Fibroblast of lung (primary cell): ENCODE measurements around the gene CFAP46. TPM values are rescaled to one million over a fixed set of nuclear protein-coding genes. Genes with fewer than 3 reads are reported as not detected.

Experiments used
- DNase-seq, 2 donors: peaks; one replicate each; pipeline versions ENCODE4 v3.0.0 to v3.0.0-alpha.2; 2010; ENCODE audit warnings: low read depth in 2 of 2
- H2AFZ ChIP-seq: 2 replicates; pipeline ENCODE4 v1.5.1; 2012; ENCODE audit warnings: low read length, control low read depth, inconsistent platforms
- H3K27ac ChIP-seq: 2 replicates; pipeline ENCODE4 v1.5.1; 2011; ENCODE audit warnings: low read length, control low read depth; ENCODE audit not compliant: insufficient read depth
- H3K27me3 ChIP-seq: 2 replicates; pipeline ENCODE4 v1.5.1; 2011; ENCODE audit warnings: mild to moderate bottlenecking, low read length; ENCODE audit not compliant: control insufficient read depth, insufficient read depth
- H3K36me3 ChIP-seq: 2 replicates; pipeline ENCODE4 v1.5.1; 2011; ENCODE audit warnings: low read length; ENCODE audit not compliant: control insufficient read depth, insufficient read depth
- H3K4me1 ChIP-seq: 2 replicates; pipeline ENCODE4 v1.5.1; 2011; ENCODE audit warnings: low read length; ENCODE audit not compliant: control insufficient read depth, insufficient read depth; ENCODE audit errors: extremely low read depth
- H3K4me2 ChIP-seq: 2 replicates; pipeline ENCODE4 v1.5.1; 2011; ENCODE audit warnings: low read length, control low read depth; ENCODE audit not compliant: insufficient read depth; ENCODE audit errors: extremely low read depth
- H3K4me3 ChIP-seq, 4 experiments: fragments of 200-600 bp in 1 of 4; sonication (generic) in 1 of 4; replicated peaks in 1 of 4; 2 replicates each; pipeline ENCODE4 v1.5.1; 2011 to 2016; ENCODE audit warnings: low read length in 4 of 4, low read depth in 3 of 4, mild to moderate bottlenecking in 3 of 4, control low read depth in 2 of 4, inconsistent platforms in 1 of 4, mixed read lengths in 1 of 4; ENCODE audit not compliant: insufficient read depth in 1 of 4; ENCODE audit errors: control extremely low read depth in 1 of 4
- H3K79me2 ChIP-seq: 2 replicates; pipeline ENCODE4 v1.5.1; 2012; ENCODE audit warnings: mild to moderate bottlenecking, low read length, inconsistent platforms; ENCODE audit not compliant: control insufficient read depth, insufficient read depth
- H3K9ac ChIP-seq: 2 replicates; pipeline ENCODE4 v1.5.1; 2011; ENCODE audit warnings: mild to moderate bottlenecking, low read length, control low read depth; ENCODE audit not compliant: insufficient read depth
- H3K9me3 ChIP-seq: 2 replicates; pipeline ENCODE4 v1.5.1; 2012; ENCODE audit warnings: low read depth, low read length; ENCODE audit not compliant: control insufficient read depth, insufficient read depth
- H4K20me1 ChIP-seq: 2 replicates; pipeline ENCODE4 v1.5.1; 2011; ENCODE audit warnings: low read length; ENCODE audit not compliant: control insufficient read depth, insufficient read depth; ENCODE audit errors: extremely low read depth
- EZH2 ChIP-seq: IDR thresholded peaks from 2 replicates; pipeline ENCODE4 v1.5.1; 2012; ENCODE audit warnings: low read length, control low read depth, mild to moderate bottlenecking; ENCODE audit errors: missing control alignments
- polyA plus RNA-seq, 2 donors: library from polyadenylated mRNA; depleted of rRNA in 1 of 2; stranded (reverse) in 1 of 2; unstranded in 1 of 2; fragments of >200 nt; gene quantifications; 2 replicates each; pipeline ENCODE4 v1.2.1, GENCODE V29; 2011 to 2012; ENCODE audit warnings: missing spikeins in 1 of 2
- total RNA-seq: library from RNA; depleted of rRNA; stranded (reverse); fragments of >200 nt; gene quantifications from 2 replicates; pipeline ENCODE4 v1.2.1, GENCODE V29; 2014
- TF ChIP-seq, protein P1 (sequence below), 2 donors: IDR thresholded peaks in 1 of 2; conservative IDR thresholded peaks in 1 of 2; 1 replicate in 1 of 2; 2 replicates in 1 of 2; pipeline ENCODE4 v1.5.1; 2011 to 2012; ENCODE audit warnings: low read length in 2 of 2, control low read depth in 1 of 2, inconsistent platforms in 1 of 2, low read depth in 1 of 2, mild to moderate bottlenecking in 1 of 2

CFAP46 gene
- total and polyA plus RNA-seq, 2 donors (not counting 1 experiment from before 2014, with no cell fraction given) = 0.25 to 0.66 TPM

DNA sequence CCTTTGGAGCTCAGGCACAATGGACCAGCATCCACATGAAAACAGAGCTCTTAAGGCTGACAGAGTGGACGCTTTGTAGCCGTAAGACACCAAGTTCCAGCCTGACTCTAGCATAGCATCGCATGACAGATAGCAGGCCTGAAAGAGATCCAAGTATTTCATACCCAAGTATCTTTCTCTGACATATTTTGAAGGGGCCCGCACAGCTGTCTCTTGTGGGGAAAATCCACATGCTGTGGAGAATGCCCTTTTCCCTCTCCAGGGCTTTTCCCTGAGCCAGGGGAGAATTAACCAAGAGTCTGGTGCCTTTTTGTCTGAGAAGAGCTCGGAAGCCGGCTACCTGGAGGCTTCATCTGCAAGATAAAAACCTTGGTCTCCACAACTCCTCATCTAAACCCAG is 51.0 kb downstream of the CFAP46 start:
- no peak overlapping the region for H3K27ac ChIP-seq
- H3K4me3 ChIP-seq = no peak overlapping the region
- H3K36me3 ChIP-seq = no peaks in the 10 kb centered on the region
- H4K20me1 ChIP-seq = peaks cover 1% of the 10 kb centered on the region
- no peak overlapping the region for H2AFZ ChIP-seq
- no peaks in the 10 kb centered on the region for H3K27me3 ChIP-seq
- no peak for DNase-seq
- TF ChIP-seq EZH2 = no peak
- TF ChIP-seq, protein P1, sequence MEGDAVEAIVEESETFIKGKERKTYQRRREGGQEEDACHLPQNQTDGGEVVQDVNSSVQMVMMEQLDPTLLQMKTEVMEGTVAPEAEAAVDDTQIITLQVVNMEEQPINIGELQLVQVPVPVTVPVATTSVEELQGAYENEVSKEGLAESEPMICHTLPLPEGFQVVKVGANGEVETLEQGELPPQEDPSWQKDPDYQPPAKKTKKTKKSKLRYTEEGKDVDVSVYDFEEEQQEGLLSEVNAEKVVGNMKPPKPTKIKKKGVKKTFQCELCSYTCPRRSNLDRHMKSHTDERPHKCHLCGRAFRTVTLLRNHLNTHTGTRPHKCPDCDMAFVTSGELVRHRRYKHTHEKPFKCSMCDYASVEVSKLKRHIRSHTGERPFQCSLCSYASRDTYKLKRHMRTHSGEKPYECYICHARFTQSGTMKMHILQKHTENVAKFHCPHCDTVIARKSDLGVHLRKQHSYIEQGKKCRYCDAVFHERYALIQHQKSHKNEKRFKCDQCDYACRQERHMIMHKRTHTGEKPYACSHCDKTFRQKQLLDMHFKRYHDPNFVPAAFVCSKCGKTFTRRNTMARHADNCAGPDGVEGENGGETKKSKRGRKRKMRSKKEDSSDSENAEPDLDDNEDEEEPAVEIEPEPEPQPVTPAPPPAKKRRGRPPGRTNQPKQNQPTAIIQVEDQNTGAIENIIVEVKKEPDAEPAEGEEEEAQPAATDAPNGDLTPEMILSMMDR (conservative IDR thresholded peaks at IDR 0.05 in 1 of 2, IDR thresholded peaks at IDR 0.05 in 1 of 2; ENCODE audit: low read depth in 1 of 2, low read length in 2 of 2) = no peak
- no peak overlapping the region for H3K4me2 ChIP-seq
- no peak overlapping the region for H3K9ac ChIP-seq
- H3K79me2 ChIP-seq = no peaks in the 10 kb centered on the region
- H3K9me3 ChIP-seq = no peaks in the 10 kb centered on the region
- H3K4me1 ChIP-seq = no peaks in the 10 kb centered on the region

DNA sequence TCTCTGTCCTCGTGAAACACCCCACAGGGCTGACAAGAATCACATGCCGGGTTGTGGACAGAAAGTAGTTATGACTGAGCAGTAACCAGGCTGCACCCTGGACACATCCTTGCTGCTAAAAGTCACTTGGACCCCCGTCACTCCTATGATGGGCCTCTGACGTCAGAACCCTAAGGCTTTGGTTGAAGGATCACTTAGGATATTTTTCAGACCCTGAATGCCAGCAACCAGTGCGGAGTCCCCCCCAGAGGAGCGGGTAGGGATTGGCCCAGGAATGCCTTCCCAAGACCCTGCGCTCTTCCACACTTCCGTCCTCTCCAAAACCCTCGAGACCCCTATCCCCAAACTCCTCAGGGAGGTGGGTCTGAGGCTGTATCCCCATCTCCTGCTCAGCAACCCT is 52.1 kb downstream of the CFAP46 start:
- H3K27me3 ChIP-seq = no peaks in the 10 kb centered on the region

DNA sequence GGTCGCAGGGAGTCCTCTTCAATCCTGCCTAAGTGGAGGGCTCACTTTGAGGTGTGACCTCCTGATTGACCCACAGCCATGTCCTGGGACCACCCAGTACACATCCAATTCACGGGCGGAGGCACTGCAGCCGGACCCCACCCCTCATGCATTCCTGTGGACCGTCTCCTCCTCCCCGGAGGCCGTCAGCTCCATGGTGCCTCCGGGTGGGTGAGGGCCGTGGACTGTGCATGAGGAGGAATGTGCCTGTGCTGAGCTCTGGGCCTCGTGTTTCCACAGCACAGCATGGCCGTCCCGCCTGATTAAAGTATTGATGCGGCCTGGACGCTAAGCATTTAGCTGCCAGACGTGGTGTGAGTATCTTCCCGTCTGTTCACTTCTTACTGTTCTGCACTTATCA is 52.8 kb downstream of the CFAP46 start:
- TF ChIP-seq EZH2 = no peak
- TF ChIP-seq, protein P1 (conservative IDR thresholded peaks at IDR 0.05 in 1 of 2, IDR thresholded peaks at IDR 0.05 in 1 of 2; ENCODE audit: low read depth in 1 of 2, low read length in 2 of 2) = no peak
- H3K4me1 ChIP-seq = no peaks in the 10 kb centered on the region
- no peak overlapping the region for H3K27ac ChIP-seq
- no peak overlapping the region for H3K4me2 ChIP-seq
- no peaks in the 10 kb centered on the region for H3K27me3 ChIP-seq
- no peaks in the 10 kb centered on the region for H3K9me3 ChIP-seq
- H3K9ac ChIP-seq = no peak overlapping the region
- no peaks in the 10 kb centered on the region for H3K36me3 ChIP-seq
- peaks cover 1% of the 10 kb centered on the region for H4K20me1 ChIP-seq
- no peaks in the 10 kb centered on the region for H3K79me2 ChIP-seq
- H3K4me3 ChIP-seq = no peak overlapping the region
- H2AFZ ChIP-seq = no peak overlapping the region
- DNase-seq = no peak

More for the DNA sequence above, 52.1 kb downstream of the CFAP46 start:
- Histone ChIP-seq H3K4me3 (no peak overlapping the region), H3K9ac (no peak overlapping the region), H3K27ac (no peak overlapping the region), H3K4me1 (no peaks in the 10 kb centered on the region), H4K20me1 (peaks cover 1% of the 10 kb centered on the region), H3K36me3 (no peaks in the 10 kb centered on the region), H3K9me3 (no peaks in the 10 kb centered on the region), H2AFZ (no peak overlapping the region), H3K4me2 (no peak overlapping the region), H3K79me2 (no peaks in the 10 kb centered on the region)
- no peak for DNase-seq
- TF ChIP-seq, protein P1 (conservative IDR thresholded peaks at IDR 0.05 in 1 of 2, IDR thresholded peaks at IDR 0.05 in 1 of 2; ENCODE audit: low read depth in 1 of 2, low read length in 2 of 2) = no peak
- TF ChIP-seq EZH2 = no peak
